BE2C (cell line): ENCODE measurements around the gene CD300E.

ENCODE experiments used
- DNase-seq: peaks from one replicate; pipeline ENCODE4 v3.0.0-alpha.2; 2020
- H3K27me3 ChIP-seq: fragments of 250-450 bp; sonication (Bioruptor Pico); 2 replicates; pipeline ENCODE4 v1.5.1; 2020; ENCODE audit warnings: mild to moderate bottlenecking
- H3K36me3 ChIP-seq: fragments of 250-450 bp; sonication (Bioruptor Pico); 2 replicates; pipeline ENCODE4 v1.5.1; 2020; ENCODE audit warnings: mild to moderate bottlenecking
- H3K4me1 ChIP-seq: fragments of 250-450 bp; sonication (Bioruptor Pico); 2 replicates; pipeline ENCODE4 v1.5.1; 2020
- H3K4me3 ChIP-seq: 2 replicates; pipeline ENCODE4 v1.5.1; 2011; ENCODE audit warnings: low read depth, low read length
- H3K9me3 ChIP-seq: fragments of 250-450 bp; sonication (Bioruptor Pico); 2 replicates; pipeline ENCODE4 v1.5.1; 2020
- TF ChIP-seq, protein P1 (sequence below): IDR thresholded peaks from 2 replicates; pipeline ENCODE4 v1.5.1; 2012; ENCODE audit warnings: mild to moderate bottlenecking, low read depth, low read length

The CD300E gene

DNA sequence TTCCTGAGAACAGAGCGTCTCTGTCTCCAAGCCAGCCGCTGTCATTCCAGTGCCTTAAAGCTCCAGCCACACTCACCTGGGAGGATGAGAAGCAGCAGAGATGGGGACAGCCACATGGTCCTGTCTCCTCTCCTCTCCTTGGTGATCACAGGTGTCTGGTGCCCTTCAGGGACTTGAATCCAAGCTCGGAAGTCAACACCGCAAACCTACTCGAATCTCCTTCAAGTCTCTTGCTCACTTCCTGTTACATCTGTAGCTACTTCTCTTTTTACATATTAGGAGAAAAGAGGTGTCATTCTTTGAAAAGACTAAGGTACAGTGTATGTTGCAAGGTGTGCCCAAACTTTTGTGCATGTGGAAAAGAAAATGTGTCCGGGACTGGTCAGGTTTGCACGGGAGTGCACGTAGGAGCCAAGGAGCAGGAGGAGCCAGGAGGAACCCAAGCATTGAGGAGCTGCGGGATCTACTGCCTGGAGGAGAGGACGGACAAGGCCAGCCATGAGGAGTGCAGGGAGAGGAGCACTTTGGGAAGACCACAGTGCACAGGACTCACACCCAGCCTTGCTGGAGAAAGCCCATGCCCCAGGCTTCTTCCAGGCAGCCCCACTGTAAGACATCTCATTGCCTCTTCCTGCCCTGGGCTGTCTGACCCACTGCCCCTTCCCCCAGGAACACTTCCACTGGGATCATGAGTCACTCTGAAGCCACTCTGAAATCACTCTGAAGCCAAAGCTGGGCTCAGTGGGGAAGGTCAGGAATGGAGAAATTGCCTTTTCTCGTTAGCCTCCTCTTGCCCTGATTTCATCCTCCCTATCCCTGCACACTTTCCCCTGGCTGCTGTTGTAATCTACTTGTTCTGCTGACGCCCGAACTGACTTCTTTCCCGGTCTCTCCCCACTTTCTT lies 31.2 kb downstream of the CD300E start, which contains the start of gene CD300LD:
CD300LD (minus strand) TSS at position 197 of the 904 bp plus-strand sequence; CDS start at position 116, 81 bp downstream.
- no peak within 1 kb of the TSS for H3K4me3 ChIP-seq
- DNase-seq: no peak
- H3K4me1 ChIP-seq: no peaks in the 10 kb centered on the region
- H3K27me3 ChIP-seq: peaks cover 5% of the 10 kb centered on the region
- no peaks in the 10 kb centered on the region for H3K36me3 ChIP-seq
- TF ChIP-seq, protein P1, sequence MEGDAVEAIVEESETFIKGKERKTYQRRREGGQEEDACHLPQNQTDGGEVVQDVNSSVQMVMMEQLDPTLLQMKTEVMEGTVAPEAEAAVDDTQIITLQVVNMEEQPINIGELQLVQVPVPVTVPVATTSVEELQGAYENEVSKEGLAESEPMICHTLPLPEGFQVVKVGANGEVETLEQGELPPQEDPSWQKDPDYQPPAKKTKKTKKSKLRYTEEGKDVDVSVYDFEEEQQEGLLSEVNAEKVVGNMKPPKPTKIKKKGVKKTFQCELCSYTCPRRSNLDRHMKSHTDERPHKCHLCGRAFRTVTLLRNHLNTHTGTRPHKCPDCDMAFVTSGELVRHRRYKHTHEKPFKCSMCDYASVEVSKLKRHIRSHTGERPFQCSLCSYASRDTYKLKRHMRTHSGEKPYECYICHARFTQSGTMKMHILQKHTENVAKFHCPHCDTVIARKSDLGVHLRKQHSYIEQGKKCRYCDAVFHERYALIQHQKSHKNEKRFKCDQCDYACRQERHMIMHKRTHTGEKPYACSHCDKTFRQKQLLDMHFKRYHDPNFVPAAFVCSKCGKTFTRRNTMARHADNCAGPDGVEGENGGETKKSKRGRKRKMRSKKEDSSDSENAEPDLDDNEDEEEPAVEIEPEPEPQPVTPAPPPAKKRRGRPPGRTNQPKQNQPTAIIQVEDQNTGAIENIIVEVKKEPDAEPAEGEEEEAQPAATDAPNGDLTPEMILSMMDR: no peak
- no peaks in the 10 kb centered on the region for H3K9me3 ChIP-seq

DNA sequence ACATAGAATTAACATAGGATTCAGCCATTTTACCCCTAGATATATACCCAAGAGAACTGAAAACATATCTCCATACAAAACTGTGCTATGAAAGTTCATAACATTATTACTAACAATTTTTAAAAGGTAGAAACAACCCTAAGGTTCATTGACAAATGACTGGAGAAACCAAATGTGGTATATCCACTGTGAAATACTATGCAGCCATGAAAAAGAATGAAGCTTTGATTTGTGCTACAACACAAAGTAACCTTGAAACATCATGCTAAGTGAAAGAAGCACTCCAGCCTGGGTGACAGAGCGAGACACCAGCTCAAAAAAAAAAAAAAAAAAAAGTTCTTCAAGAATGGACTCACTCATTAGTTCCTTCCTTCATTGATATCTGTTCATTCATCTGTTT lies 32.0 kb downstream of the CD300E start:
- peaks cover 10% of the 10 kb centered on the region for H3K27me3 ChIP-seq
- TF ChIP-seq, protein P1: no peak
- DNase-seq: no peak

DNA sequence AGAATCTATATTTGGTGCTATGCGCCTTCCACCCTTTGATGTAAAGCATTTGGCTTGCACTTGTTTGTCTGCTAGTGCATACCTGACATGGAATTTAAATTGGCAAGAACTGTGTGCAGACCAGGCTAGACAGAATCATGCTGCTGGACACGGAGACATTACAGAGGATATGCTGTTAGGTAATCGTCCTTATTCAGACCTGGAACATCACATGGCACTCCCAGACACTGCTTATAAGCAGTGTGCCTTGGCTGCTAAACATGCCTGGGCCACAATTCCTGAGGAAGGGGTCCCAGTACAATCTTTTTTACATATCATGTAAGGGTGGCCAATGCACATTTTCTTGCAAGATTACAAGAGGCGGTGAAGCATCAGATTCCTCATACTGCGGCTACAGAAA lies 37.8 kb downstream of the CD300E start:
- TF ChIP-seq, protein P1: no peak
- Histone ChIP-seq H3K36me3 (no peaks in the 10 kb centered on the region), H3K27me3 (peaks cover 32% of the 10 kb centered on the region)

More for the DNA sequence above, 32.0 kb downstream of the CD300E start:
- H3K36me3 ChIP-seq: no peaks in the 10 kb centered on the region
- H3K4me1 ChIP-seq: no peaks in the 10 kb centered on the region
- no peaks in the 10 kb centered on the region for H3K9me3 ChIP-seq
- H3K4me3 ChIP-seq: no peak overlapping the region

DNA sequence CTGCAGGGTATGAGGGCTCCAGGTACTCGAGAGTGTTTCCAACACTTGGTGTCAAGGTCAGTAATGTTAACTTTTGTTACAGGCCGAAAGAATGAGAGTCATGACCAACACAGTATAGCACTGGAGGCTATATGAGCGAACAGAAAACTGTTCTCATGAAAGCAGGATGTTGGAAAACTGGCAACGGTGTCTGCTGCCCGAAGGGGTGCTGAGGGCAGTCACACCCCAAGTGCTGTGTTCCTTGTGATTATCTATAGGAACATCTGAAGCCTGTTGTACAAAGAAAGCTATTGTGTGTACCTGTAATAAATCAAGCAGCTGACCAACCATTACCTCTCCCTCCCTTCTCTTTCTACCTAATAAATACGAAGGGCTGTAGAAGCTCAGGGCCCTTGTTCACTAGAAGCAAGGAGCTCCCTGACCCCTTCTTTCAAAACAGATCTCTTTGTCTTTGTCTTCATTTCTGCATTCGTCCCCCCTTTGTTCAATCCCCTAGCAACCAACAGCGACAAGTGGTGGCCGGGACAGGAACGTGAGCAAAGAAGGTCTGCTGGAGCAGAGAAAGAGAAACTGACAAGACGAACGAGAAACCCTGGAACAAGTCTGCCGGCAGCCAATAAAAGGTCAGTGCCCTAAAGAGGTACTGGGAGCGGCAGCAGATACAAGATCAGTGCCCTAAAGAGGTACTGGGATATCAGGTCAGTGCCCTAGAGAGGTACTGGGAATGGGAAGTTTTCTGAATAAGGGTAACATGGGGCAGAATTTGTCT lies 39.1 kb downstream of the CD300E start:
- no peak overlapping the region for H3K4me3 ChIP-seq
- TF ChIP-seq, protein P1: no peak
- no peaks in the 10 kb centered on the region for H3K4me1 ChIP-seq
- H3K27me3 ChIP-seq: peaks cover 32% of the 10 kb centered on the region
- H3K9me3 ChIP-seq: no peaks in the 10 kb centered on the region; the same call in 1 of the 2 replicates
- no peak for DNase-seq
- H3K36me3 ChIP-seq: no peaks in the 10 kb centered on the region

More for the DNA sequence above, 37.8 kb downstream of the CD300E start:
- H3K4me3 ChIP-seq: no peak overlapping the region
- no peaks in the 10 kb centered on the region; the same call in 1 of the 2 replicates for H3K9me3 ChIP-seq
- no peak for DNase-seq
- H3K4me1 ChIP-seq: no peaks in the 10 kb centered on the region

DNA sequence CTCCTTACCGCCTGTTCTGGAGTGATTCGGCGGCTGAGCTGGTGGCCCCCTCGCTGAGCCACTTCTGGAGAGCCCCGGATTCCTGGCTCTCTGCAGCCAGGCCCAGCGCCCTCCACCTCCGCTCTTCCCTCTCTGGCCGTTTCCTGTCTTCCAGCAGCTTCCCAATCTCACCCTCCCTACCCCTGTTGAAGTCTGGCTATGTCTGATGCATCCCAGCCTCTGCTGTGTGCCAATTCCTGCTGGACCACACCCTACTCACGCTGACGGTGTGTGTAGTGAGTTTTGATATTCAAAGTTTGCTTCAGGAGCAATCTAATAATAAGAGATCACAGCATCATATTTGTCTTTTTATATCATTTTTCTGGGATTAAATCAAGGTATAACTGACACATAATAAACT lies 40.9 kb downstream of the CD300E start:
- H3K36me3 ChIP-seq: no peaks in the 10 kb centered on the region
- no peak overlapping the region for H3K4me3 ChIP-seq
- peaks cover 27% of the 10 kb centered on the region for H3K27me3 ChIP-seq
- H3K4me1 ChIP-seq: no peaks in the 10 kb centered on the region
- TF ChIP-seq, protein P1: no peak
- no peaks in the 10 kb centered on the region; the same call in 1 of the 2 replicates for H3K9me3 ChIP-seq
- DNase-seq: no peak
